ENCODE results near the gene TOM1L1. TPM values are rescaled to one million over a fixed set of nuclear protein-coding genes. Genes with fewer than 3 reads are reported as not detected.

Gene TOM1L1
- total RNA-seq, 1 donor from 2014 or later: 7.0 TPM

- ATAC-seq (ENCODE audit: poor library complexity): peak; percentile 43
- intact Hi-C loops (cut with DNase I): no loop called here
- no peak for DNase-seq
These were observed 9.4 kb upstream of the TOM1L1 start for GRCh38 chr17:54891176-54891821.

DNA sequence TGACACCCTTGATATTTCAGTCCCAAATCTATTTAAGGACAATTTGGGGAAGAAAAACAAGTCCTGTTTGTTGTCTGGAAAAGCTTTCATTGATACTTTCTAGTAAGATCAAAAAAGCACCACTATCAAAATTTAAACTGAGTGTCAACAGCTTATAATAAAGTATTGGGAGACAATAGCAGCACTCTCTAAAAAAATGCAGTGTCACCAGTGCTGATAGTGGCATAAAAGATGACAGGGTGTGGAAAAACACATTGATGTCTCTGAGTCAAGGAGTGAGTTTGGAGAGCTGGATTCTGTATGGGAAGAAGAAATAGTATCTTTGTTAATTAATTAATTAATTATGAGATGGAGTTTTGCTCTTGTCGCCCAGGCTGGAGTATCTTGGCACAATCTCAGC is 8.3 kb upstream of the TOM1L1 start:
- DNase-seq: no peak
- intact Hi-C loops (cut with DNase I): no loop called here
- no peak for ATAC-seq (ENCODE audit: poor library complexity)

GRCh38 chr17:54898576-54898975 is 2.1 kb upstream of the TOM1L1 start:
- no peak for ATAC-seq (ENCODE audit: poor library complexity)
- intact Hi-C loops (cut with DNase I): no loop called here
- no peak for DNase-seq

- intact Hi-C loops (cut with DNase I): no loop called here
- ATAC-seq (ENCODE audit: poor library complexity): no peak
These were observed 1.5 kb upstream of the TOM1L1 start for GRCh38 chr17:54899201-54899600.

DNA sequence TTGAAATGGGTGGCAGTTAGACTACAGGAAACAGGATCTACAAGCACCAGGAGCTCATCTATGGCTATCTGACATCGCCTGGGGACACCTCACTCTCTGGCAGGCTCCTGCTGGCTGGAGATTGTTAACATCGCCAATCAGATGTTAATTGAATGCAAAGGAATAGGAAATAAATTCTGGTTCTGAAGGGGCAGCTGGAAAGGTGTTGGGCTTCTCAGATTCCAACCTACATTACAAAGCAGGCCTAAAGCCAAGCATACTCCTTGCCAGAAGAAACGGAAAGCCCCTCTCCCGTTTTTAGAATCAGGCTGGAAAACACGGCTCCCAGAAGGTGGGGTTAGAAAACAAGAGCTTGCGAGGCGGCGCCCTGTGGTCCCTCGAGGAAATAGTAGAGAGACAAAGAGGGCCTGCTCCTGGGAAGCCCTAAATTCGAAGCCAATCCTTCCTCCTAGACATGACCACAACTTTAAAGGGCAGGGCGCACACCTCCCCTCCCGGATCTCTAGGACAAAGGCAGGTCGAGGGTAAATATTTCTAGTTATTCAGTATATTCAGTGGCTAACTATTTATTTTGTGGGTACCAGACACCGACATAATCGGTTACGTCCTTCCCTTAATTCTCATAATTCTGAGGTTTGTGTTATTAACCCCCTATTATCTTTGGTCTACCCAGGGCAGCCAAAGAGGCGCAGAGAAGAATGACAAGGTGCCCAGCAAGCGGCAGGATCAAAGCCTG is 763 bp upstream of the TOM1L1 start:
- DNase-seq: no peak
- ATAC-seq (ENCODE audit: poor library complexity): no peak
- intact Hi-C loops (cut with DNase I): no loop called here

More at GRCh38 chr17:54899201-54899600, 1.5 kb upstream of the TOM1L1 start:
- DNase-seq: no peak

DNA sequence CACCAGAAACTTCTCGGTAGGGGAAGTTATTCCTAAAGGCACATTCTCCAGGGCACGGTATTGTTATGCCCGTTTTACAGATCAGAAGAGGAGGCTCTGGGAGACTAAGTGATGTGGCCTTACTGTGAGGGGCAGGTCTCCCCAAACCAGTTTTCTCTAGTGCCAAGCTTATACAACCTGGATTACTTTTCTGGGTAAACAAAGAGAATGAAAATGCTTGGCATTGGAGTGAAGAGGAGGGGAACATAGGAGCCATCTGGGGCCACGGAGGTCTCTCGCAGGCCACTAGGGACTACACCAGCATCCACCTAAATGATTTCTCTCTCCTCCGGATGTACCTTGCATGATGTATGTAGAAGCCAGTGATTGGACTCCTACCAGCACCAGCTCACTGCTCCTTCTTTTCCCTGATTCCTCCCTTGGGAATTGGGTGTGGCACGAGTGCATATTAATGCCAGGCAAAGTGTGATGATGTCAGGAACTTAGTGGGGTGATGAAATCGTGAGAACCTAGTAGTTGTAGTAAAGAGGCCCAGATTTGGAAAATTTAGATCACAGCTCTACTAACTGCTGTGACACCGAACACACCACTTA is 674 bp downstream of the TOM1L1 start:
- ATAC-seq (ENCODE audit: poor library complexity) (peak; percentile 3), DNase-seq (no peak)
- intact Hi-C loops (cut with DNase I): no loop called here

DNA sequence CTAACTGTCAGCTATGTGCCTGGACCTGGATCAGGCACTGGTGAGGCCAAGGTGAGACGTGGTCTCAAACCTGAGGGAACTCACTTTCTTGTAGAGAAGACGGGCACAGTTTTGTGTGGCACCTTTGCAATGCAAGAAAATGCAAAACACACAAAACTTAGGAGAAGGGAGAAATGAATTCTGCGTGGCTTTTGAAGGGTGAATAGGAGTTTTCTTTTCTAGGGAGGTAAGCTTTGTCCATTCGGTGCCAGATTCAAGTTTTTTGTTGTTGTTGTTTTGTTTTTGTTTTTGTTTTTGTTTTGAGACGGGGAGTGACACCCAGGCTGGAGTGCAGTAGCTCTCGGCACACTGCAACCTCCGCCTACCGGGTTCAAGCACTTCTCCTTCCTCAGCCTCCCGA is 1.4 kb downstream of the TOM1L1 start:
- ATAC-seq (ENCODE audit: poor library complexity) (no peak), DNase-seq (no peak)
- intact Hi-C loops (cut with DNase I): no loop called here

DNA sequence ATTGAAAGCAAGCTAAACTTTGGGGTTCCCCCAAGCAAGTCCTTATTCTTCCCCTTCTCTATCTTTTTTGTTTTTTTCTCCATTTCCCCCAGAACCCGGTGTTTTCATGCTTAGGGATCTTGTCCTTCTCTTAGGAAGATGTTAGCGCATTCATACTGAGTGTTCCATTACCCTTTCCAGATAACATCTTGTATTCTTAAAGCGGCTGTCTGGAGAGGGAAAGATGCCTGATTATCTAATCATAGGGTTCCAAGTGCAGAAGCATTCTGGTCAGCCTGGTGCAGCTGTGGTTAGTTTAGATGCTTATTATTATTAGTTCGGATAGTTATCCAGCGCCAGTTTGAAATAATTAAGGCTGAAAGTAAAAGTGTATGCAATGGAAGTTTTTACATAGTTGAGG is 2.0 kb downstream of the TOM1L1 start:
- intact Hi-C loops (cut with DNase I): no loop called here
- ATAC-seq (ENCODE audit: poor library complexity) (no peak), DNase-seq (no peak)

DNA sequence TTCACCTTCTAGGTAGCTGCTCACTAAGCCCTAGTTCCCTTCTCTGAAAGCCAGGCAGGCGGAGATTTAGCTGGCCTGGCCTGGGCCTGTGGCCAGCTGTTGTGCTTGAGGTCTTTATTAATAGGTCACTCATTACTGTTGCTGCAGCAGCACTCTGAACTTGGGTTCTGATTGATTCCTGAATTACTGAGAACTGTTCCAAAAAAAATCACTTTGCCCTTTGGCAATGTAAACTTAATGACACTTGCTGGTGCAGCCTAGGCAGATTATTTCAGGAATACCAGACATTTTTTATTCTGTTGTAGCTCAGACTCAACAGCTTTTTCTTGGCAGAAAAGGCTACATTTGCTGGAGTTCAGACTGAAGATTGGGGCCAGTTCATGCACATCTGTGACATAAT is 2.7 kb downstream of the TOM1L1 start:
- intact Hi-C loops (cut with DNase I): no loop called here
- ATAC-seq (ENCODE audit: poor library complexity): peak; percentile 74
- peak; percentile 77 for DNase-seq

DNA sequence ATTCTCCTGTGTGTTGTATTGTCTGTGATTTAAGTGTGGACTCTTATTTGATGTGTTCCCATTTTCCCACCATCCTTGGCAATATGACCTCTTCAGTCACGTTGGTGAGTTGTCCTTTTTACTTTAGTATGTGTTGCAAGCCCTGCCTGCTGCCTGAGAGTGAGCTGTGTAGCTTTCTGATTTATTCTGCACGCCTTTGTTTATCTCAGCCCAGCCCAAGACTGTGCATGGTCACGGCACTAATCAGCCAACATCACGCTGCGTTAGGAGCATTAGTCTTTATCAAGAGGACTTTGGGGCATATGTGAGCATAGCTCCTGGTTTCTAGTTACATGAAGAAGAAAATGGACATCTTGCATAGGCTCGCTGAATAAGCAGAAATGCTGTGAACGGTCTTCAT is 6.0 kb downstream of the TOM1L1 start:
- DNase-seq (no peak), ATAC-seq (ENCODE audit: poor library complexity) (no peak)
- intact Hi-C loops (cut with DNase I): no loop called here

DNA sequence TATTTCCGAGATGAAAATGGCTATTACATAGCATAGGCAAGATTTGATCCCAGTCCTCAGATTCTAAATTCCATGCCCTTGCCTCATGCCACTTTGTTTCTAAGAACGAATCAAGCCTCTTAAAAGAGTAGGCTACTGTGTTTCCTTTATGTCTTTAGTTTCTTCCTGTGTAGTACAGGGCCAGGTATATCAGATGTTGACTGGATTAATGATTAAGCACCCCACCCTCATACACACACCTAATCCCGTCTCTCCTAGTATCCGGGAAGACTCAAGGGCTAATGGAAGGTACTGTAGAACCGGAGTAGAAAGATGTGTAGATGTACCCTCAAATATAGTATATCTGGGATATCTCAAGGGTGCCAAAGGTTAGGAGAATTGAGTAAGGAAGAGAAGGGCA is 6.7 kb downstream of the TOM1L1 start:
- DNase-seq (no peak), ATAC-seq (ENCODE audit: poor library complexity) (no peak)
- intact Hi-C loops (cut with DNase I): no loop called here

DNA sequence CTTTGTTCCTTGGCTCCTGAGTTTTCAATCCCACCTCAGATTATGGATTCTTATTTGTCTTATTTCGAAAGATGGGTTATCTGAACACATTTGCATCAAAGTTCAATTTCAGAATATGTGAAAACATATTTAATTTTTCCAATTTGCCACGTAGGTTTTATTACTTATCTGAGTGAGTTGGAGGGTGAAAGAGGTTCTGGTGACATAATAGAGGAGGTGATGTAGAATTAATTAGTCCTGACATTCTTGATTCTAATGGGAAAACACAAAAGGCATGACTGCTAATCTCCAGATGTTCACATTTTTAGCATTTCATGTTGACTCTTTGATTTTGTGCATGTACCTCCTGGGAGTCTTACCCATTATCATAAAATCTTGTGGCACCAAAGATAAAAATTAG is 9.1 kb downstream of the TOM1L1 start:
- intact Hi-C loops (cut with DNase I): no loop called here
- ATAC-seq (ENCODE audit: poor library complexity) (no peak), DNase-seq (no peak)

- ATAC-seq (ENCODE audit: poor library complexity) (no peak), DNase-seq (no peak)
- intact Hi-C loops (cut with DNase I): no loop called here
These were observed 16.1 kb downstream of the TOM1L1 start for GRCh38 chr17:54916721-54917120.

DNA sequence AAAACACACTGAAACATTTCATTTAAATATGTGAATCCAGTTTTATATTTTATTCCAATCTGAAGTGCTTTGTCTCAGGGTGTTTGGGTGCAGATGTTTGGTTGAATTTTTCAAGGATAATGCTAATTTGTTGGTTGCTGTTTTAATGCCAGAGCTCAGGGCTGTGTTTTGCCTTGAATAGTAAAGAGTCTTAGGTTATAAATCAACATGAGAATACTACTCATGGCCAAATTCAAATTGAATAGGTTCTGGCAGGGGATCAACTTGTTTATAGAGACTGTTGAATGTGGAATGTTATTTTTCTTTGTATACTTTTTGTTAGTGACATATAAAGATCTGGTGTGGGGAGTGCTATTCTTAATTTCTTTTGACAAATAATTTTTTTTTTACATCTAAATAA is 18.8 kb downstream of the TOM1L1 start:
- DNase-seq (no peak), ATAC-seq (ENCODE audit: poor library complexity) (no peak)
- intact Hi-C loops (cut with DNase I): no loop called here

GRCh38 chr17:54920819-54921218 is 20.2 kb downstream of the TOM1L1 start:
- no peak for ATAC-seq (ENCODE audit: poor library complexity)
- intact Hi-C loops (cut with DNase I): no loop called here

GRCh38 chr17:54924405-54924804 is 23.8 kb downstream of the TOM1L1 start:
- intact Hi-C loops (cut with DNase I): no loop called here
- DNase-seq (no peak), ATAC-seq (ENCODE audit: poor library complexity) (no peak)

More at GRCh38 chr17:54920819-54921218, 20.2 kb downstream of the TOM1L1 start:
- no peak for DNase-seq

- DNase-seq (no peak), ATAC-seq (ENCODE audit: poor library complexity) (no peak)
- intact Hi-C loops (cut with DNase I): no loop called here
These were observed 26.9 kb downstream of the TOM1L1 start for GRCh38 chr17:54927525-54927924.

DNA sequence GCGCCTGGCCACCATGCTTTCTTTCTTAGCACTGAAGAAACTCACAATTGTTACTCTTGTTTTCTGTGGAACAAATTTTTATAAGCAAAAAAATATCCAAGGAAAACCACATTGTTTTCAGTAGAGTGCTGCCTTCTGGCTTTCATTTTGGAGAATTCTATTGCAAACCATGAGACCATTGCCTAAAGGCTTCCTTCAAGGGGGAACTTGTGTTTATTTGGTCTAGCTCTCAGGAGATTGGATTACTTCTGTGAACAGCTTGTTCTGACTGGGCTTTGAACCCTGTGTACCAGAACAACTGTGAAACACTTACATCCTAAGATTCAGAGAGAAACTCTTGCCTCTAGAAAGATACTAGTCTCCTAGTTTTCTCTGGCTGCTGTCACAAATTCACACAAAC is 32.1 kb downstream of the TOM1L1 start:
- ATAC-seq (ENCODE audit: poor library complexity) (no peak), DNase-seq (no peak)
- intact Hi-C loops (cut with DNase I): no loop called here

GRCh38 chr17:54933921-54934320 is 33.3 kb downstream of the TOM1L1 start:
- intact Hi-C loops (cut with DNase I): no loop called here
- DNase-seq (no peak), ATAC-seq (ENCODE audit: poor library complexity) (no peak)

GRCh38 chr17:54935471-54935870 is 34.8 kb downstream of the TOM1L1 start:
- DNase-seq: no peak
- no peak for ATAC-seq (ENCODE audit: poor library complexity)
- intact Hi-C loops (cut with DNase I): no loop called here

All from Right ventricle myocardium superior (tissue), 1 donor.